ENCODE measurements around the gene TMEM62. TPM values are rescaled to one million over a fixed set of nuclear protein-coding genes. Genes with fewer than 3 reads are reported as not detected.

Gene TMEM62
- total RNA-seq (2014; rRNA removed; shearing (Covaris generic)): 32.7 and 35.8 TPM in 2 replicates

DNA sequence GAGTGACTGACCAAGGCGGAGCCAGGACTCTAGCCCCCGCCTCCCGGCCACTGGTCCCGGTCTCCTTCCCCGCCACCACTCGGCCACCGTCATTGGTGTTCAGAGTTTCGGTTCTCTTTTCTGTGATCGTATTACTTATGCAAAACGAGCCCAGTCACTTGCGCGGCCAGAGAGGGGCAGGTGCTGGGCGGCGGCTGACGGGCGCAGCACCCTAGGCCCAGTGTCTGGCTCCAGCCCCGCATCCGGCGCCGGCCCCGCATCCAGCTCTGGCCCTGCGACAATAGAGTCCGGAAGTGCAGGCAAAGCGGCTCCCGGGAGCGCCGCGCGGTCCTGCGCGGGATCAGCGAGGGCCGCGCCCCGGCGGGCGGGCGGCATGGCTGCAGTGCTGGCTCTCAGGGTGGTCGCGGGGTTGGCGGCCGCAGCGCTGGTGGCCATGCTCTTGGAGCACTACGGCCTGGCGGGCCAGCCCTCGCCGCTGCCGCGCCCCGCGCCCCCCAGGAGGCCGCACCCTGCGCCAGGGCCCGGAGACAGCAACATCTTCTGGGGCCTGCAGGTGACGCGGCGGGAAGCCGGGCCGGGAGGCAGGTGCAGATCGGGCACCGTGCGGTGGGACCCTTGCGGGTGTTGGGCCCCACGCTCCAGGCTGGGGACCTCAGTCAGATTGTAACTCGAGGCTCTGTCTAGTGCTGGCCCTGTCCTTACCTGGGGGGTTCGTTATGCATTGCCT, at the start of gene TMEM62:
TMEM62 (plus strand) TSS at position 157 of the 727 bp plus-strand sequence; CDS start at position 374, 217 bp downstream.
- DNase-seq (ENCODE audit: low read depth): peak; percentile 79

DNA sequence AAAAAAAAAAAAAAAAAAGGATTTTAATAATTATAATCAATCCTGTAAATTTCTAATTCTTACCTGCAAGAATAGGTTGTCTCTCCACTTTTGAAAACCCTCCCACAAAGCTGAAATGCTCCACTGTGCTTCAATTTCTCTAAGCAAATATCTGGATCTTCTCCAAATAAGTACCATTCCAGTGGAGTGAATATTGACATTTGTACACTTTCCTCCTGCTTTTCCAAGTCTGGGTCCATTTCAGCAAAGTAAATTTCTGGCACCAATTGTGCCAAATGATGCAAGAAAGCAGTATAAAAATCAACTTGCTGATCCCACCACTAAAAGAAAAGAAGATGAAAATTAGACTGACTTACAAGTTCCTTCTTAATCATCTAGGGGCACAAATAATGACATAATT, 47.5 kb upstream of the TMEM62 start:
- DNase-seq (ENCODE audit: low read depth): no peak

GRCh38 chr15:43086551-43086950, 46.8 kb upstream of the TMEM62 start:
- peak; percentile 43 for DNase-seq (ENCODE audit: low read depth)

DNA sequence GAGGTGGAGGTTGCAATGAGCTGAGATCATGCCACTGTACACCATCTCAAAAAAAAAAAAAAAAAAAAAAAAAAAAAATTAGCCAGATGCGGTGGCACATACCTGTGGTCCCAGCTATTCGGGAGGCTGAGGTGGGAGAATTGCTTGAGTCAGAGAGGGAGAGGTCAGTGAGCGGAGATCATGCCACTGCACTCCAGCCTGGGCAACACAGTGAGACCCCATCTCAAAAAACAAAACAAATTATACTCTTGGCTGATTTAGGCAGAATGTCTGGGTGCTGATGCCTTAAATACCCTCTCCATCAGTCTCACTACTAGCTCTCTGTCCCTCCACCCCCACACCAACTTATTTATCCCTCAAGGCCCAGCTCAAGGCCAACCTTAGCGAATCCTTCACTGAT, 41.5 kb upstream of the TMEM62 start:
- no peak for DNase-seq (ENCODE audit: low read depth)

GRCh38 chr15:43093026-43093425, 40.4 kb upstream of the TMEM62 start:
- peak; percentile 51 for DNase-seq (ENCODE audit: low read depth)

DNA sequence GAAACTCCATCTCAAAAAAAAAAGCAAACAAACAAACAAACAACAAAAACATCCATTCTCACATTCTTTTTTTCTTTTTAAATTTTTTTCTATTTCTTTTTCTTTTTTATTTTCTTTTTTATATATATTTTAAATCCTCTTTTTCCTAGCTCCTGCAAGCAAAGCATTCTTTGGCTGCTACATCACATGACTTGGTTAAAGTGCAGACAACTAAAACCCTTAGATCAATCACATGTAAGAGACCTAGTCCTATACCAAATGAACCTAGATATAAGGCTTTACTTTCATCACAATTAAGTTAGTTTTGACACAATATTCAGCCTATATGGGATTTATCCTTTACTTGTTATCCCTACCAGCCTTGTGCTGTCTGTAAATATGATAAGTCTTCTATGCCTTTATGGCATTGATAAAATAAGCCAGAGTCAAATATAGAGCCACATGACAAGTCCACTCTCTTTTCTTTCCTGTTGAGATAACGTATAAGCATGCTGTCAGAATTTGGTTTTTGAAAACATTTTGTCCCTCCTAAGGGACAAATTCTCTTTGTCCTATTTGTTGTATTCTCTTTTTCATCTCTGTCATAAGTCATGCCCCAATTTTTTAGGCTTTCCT, 38.9 kb upstream of the TMEM62 start:
- DNase-seq (ENCODE audit: low read depth): no peak

- DNase-seq (ENCODE audit: low read depth): peak; percentile 23
These were observed 38.1 kb upstream of the TMEM62 start for GRCh38 chr15:43095243-43095642.

DNA sequence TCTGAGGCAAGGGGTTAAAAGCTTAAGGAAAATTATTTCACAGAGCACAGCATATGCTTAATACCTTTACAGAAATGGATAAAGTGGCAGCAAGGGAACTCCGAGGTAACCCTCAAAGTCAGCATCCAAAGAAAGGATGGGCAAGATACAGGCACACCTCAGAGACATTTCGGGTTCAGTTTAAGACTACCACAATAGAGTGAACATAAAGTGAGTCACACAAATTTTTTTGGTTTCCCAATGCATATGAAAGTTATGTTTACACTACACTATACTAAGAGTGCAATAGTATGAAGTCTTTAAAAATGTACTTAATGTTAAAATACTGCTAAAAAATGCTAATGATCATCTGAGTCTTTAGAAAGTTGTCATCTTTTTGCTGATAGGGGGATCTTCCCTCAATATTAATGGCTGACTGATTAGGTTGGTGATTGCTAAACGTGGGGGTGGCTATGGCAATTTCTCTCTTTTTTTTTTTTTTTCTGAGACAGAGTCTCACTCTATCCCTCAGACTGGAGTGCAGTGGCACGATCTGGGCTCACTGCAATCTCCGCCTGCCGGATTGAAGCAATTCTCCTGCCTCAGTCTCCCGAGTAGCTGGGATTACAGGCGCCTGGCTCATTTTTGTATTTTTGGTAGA, 37.6 kb upstream of the TMEM62 start:
- DNase-seq (ENCODE audit: low read depth): no peak

DNA sequence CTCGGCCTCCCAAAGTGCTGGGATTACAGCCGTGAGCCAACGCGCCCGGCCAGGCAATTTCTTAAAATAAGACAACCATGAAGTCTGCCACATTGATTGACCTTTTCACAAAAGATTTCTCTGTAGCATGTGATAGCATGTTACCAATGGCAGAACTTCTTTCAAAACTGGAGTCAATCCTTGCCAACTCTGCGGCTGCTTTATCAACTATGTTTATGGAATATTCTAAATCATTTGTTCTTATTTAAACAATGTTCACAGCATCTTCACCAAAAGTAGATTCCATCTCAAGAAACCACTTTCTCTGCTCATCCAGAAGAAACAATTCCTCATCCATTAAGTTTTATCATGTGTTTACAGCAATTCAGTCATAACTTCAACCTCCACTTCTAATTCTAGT, 37.0 kb upstream of the TMEM62 start:
- no peak for DNase-seq (ENCODE audit: low read depth)

DNA sequence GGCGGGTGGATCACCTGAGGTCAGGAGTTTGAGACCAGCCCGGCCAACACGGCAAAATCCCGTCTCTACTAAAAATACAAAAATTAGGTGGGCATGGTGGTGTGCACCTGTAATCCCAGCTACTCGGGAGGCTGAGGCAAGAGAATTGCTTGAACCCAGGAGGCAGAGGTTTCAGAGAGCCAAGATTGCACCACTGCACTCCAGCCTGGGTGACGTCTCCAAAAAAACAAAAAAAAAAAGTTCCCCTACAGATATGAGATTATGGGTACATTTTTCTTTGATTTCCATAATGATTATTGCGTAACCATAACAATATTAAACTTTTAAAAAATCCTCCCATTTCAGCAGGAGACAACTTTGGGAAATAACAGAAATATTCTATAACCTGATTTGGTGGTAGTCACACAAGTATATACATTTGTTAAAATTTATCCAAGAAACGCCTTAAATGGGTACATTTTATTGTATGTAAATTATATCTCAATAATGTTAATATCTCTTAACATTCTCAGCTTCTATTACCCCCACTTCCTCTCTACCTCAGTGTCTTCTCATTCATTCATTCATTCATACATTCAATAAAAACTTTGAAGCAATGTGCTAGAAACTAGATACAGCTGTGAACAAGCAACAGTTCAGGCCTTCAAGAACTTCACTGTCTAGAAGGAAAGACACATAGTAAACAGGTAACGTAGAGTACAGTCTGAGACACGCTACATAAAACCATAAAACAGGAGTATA, 34.1 kb upstream of the TMEM62 start:
- no peak for DNase-seq (ENCODE audit: low read depth)

GRCh38 chr15:43100971-43101370, 32.4 kb upstream of the TMEM62 start:
- DNase-seq (ENCODE audit: low read depth): no peak

GRCh38 chr15:43102187-43102586, 31.2 kb upstream of the TMEM62 start:
- DNase-seq (ENCODE audit: low read depth): no peak

DNA sequence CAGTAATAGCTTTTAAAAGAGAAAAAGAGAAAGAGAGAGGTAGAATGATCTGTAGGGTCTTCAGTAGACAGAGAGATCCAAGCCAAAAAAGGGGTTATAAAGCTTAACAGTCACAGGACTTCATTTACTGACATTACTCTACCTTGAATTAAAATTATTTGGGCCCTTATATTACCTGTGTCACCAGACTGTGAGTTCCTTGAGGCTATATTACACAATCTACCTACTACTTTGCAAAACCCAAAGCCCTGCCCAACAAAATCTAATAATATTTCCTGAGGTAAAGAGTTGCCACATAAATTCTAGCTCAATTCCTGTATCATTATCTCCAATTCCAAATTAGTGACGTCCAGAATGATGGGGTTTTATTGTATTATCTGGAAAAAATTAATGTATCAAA, 29.5 kb upstream of the TMEM62 start:
- DNase-seq (ENCODE audit: low read depth): no peak

DNA sequence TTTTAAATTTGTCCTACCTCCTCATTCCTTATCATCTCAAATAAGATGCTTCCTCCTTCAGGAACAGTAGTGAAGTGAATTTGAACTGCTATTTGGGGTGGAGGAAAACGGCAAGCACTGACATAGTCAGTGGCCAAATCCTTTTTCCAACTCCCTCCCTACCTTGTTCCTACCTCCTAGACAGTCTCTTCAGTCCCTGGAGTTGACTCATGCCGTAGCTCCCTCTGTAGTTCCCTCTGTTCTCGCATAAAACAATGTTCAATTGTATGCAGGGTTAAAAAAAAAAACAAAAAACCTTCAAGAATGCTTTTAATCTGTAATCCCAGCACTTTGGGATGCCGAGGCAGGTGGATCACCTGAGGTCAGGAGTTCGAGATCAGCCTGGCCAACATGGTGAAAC, 29.0 kb upstream of the TMEM62 start:
- DNase-seq (ENCODE audit: low read depth): no peak

- peak; percentile 18 for DNase-seq (ENCODE audit: low read depth)
These were observed 28.2 kb upstream of the TMEM62 start for GRCh38 chr15:43105077-43105736.

DNA sequence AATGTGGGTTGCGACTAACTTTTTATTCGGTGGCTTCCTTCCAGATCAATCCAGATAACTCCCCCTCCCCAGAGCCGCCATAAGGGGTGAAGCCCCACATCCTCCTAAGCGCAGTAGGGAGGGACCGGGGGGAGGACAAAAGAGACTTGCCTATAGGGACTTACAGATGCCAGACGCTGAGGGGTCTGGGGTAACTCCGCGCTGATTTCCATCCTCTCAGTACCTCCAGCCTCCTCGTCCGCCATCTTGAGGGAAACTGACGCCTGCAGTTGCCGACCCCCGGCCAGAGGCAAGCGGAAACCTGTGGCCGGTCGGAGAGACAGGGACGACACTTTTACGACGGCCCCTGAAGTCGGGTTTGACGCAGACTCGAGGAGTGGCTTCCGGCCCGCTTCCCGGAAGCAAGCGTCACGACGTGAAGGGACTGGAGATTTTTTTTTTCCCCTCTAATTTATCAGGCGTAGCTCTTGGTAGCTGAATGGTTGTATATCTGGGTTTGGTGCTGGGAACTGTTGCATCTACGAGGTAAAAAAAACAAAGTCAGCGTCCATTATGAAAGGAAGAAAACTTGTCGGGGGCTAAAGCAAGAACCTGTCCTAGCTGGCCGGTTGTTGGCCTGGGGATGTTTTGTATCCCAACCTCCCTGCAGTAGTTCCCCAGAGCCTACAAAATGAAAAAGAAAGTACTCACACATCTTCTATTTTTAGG, 27.5 kb upstream of the TMEM62 start, which contains the start of gene UBR1:
UBR1 (minus strand) TSS at position 261 of the 708 bp plus-strand sequence; CDS start at position 245, 16 bp downstream.
- DNase-seq (ENCODE audit: low read depth): peak; percentile 90

DNA sequence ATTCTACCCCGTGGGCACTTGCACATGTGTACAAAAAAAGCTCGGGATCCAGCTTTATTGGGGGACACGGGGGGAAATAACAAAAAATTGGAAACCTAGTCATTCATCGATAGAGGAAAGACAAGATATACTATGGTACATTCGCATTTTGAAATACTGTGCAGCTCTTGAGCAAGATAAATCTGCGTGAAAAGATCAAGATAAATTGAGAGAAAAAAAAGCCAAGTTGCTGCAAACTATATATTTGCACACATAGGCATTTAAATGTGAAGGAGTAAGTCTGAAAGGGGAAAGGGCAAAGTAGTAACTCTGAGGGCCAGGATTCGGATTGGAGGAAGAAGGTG, 26.9 kb upstream of the TMEM62 start:
- no peak for DNase-seq (ENCODE audit: low read depth)

- no peak for DNase-seq (ENCODE audit: low read depth)
These were observed 25.6 kb upstream of the TMEM62 start for GRCh38 chr15:43107751-43108150.

DNA sequence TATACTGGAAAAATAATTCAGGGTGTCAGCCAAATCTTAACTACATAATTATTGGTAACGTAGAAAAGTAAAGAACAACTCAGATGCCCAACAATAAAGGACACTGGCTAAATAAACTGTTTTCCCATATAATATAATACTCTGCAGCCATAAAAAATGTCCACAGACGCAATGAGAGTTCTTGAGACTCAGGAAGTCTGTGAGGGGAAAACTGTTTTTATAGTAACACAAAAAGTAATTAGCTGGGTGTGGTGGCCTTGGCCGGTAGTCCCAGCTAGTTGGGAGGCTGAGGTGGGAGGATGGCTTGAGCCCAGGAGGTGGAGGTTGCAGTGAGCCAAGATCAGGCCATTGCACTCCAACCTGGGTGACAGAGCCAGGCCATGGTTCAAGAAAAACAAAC, 22.0 kb upstream of the TMEM62 start:
- no peak for DNase-seq (ENCODE audit: low read depth)

DNA sequence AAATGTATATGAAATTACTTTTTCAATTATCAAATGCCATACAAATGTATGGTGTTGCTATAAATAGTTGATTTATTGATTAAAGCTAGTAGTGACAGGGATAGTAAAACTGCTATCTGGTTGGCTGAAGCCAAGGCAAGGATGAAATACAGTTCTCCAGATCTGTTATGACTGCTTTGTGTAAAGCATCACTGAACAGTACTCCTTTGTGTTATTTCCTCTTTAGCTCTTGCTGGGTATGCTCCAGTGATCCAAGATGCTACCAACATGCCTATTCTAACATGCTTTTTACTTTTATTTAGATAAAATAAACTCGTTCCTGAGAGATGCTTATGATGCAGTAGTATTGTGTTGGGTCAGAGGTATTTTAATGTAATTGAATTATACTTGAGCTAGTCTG, 15.1 kb upstream of the TMEM62 start:
- DNase-seq (ENCODE audit: low read depth): no peak

- no peak for DNase-seq (ENCODE audit: low read depth)
These were observed 14.6 kb upstream of the TMEM62 start for GRCh38 chr15:43118829-43119228.
